Panc1 (cell line): ENCODE measurements around the gene ARPIN. TPM values are rescaled to one million over a fixed set of nuclear protein-coding genes. Genes with fewer than 3 reads are reported as not detected.
A peak's percentile ranks its signal among the peaks of the same experiment; 100 is the strongest.

Experiments used
- ATAC-seq: fragments of 200-7000 bp; cut with Tn5 transposase; 2 replicates; pipeline ENCODE4 v1.9.1; 2020; ENCODE audit warnings: mild to moderate bottlenecking, moderate library complexity
- BruUV-seq: library from RNA; stranded (reverse); fragments of 400-500 nt; replicated peaks from 2 replicates; lab custom pipeline; 2021; lab: Mats Ljungman, UMichigan
- CTCF ChIA-PET: fragments of 300-600 bp; sonication (Branson Sonifier 250); formaldehyde crosslinking; loops from one replicate; lab custom pipeline; 2022; ENCODE audit warnings: antibody characterized with exemption; lab: Charles Lee
- POLR2A ChIA-PET: fragments of 300-600 bp; sonication (Branson Sonifier 250); formaldehyde crosslinking; loops from one replicate; lab custom pipeline; 2022; ENCODE audit warnings: antibody characterized with exemption; lab: Charles Lee
- DNase-seq: peaks from one replicate; pipeline ENCODE4 v3.0.0-alpha.2; 2010; ENCODE audit warnings: low read depth, low spot score
- H3K27ac ChIP-seq: 2 replicates; pipeline ENCODE4 v1.5.1; 2011; ENCODE audit warnings: mild to moderate bottlenecking, low read length, inconsistent platforms
- H3K27me3 ChIP-seq: fragments of 200-500 bp; sonication (Bioruptor generic); 2 replicates; pipeline ENCODE4 v1.6.0; 2014; ENCODE audit warnings: low read length, inconsistent platforms; ENCODE audit not compliant: control insufficient read depth, insufficient read depth
- H3K36me3 ChIP-seq: fragments of 200-500 bp; sonication (Bioruptor generic); 2 replicates; pipeline ENCODE4 v1.5.1; 2014; ENCODE audit warnings: inconsistent platforms, mild to moderate bottlenecking, low read length, moderate library complexity; ENCODE audit not compliant: control insufficient read depth, insufficient read depth
- H3K4me1 ChIP-seq: 2 replicates; pipeline ENCODE4 v1.5.1; 2011; ENCODE audit warnings: inconsistent platforms, mild to moderate bottlenecking, low read length, moderate library complexity; ENCODE audit not compliant: control insufficient read depth, insufficient read depth
- H3K4me3 ChIP-seq, 2 experiments: 2 replicates each; pipeline ENCODE4 v1.5.1; 2011 to 2012; ENCODE audit warnings: low read depth in 2 of 2, low read length in 2 of 2, mild to moderate bottlenecking in 2 of 2, inconsistent platforms in 1 of 2, moderate library complexity in 1 of 2
- H3K9me3 ChIP-seq: fragments of 200-500 bp; sonication (Bioruptor generic); 2 replicates; pipeline ENCODE4 v1.5.1; 2014; ENCODE audit warnings: low read depth, mild to moderate bottlenecking, inconsistent platforms, low read length, moderate library complexity; ENCODE audit not compliant: control insufficient read depth, insufficient read depth
- CTCF ChIP-seq: fragments of 450-650 bp; IDR thresholded peaks from 2 replicates; pipeline ENCODE4 v1.5.1; 2017; ENCODE audit warnings: mild to moderate bottlenecking
- POLR2AphosphoS5 ChIP-seq: IDR thresholded peaks from 2 replicates; pipeline ENCODE4 v1.6.1; 2012; ENCODE audit warnings: mild to moderate bottlenecking, low read depth, low read length, moderate library complexity
- REST ChIP-seq, 2 experiments: IDR thresholded peaks; 2 replicates each; pipeline ENCODE4 v1.6.1; 2011 to 2012; ENCODE audit warnings: low read depth in 2 of 2, control low read depth in 1 of 2, low read length in 1 of 2, mild to moderate bottlenecking in 1 of 2, moderate library complexity in 1 of 2; ENCODE audit not compliant: insufficient read depth in 1 of 2
- SIN3A ChIP-seq: IDR thresholded peaks from 2 replicates; pipeline ENCODE4 v1.6.1; 2012; ENCODE audit warnings: low read depth, mild to moderate bottlenecking, low read length, moderate library complexity, borderline replicate concordance; ENCODE audit not compliant: insufficient read depth
- TCF7L2 ChIP-seq: IDR thresholded peaks from 2 replicates; pipeline ENCODE4 v1.6.1; 2011; ENCODE audit warnings: mild to moderate bottlenecking, low read depth, low read length, inconsistent platforms
- in situ Hi-C: cut with HindIII; loops from 2 replicates; pipeline ENCODE4 v1.10.0; 2016; ENCODE audit warnings: low sequenced_read_pairs, low pct_unique_long_range_greater_than_20kb
- intact Hi-C: fragments of 100-400 bp; cut with micrococcal nuclease; formaldehyde crosslinking; loops from one replicate; pipeline ENCODE4 v1.10.0; 2022; ENCODE audit not compliant: unreplicated experiment
- total RNA-seq: library from RNA; stranded (reverse); gene quantifications from one replicate; pipeline ENCODE4 v1.2.1, GENCODE V29; 2021; ENCODE audit not compliant: unreplicated experiment

ARPIN gene
- total RNA-seq, 1 experiment from 2014 or later, result 6.3 TPM

GRCh38 chr15:89875741-89876140, 37.0 kb downstream of the ARPIN start:
- POLR2A ChIA-PET, result no interaction called here
- Histone ChIP-seq H3K36me3 (peaks cover 7% of the 10 kb centered on the region; the same call in 1 of the 2 replicates), H3K27me3 (no peaks in the 10 kb centered on the region), H3K4me3 (no peak overlapping the region), H3K27ac (no peak overlapping the region), H3K4me1 (no peaks in the 10 kb centered on the region), H3K9me3 (no peaks in the 10 kb centered on the region)
- ATAC-seq (no peak), DNase-seq (no peak)
- TF ChIP-seq TCF7L2 (no peak), REST (IDR thresholded peaks at IDR 0.05; ENCODE audit: insufficient read depth in 1 of 2, low read depth in 2 of 2, low read length in 1 of 2) (no peak), POLR2AphosphoS5 (no peak), CTCF (no peak), SIN3A (no peak)
- BruUV-seq, result no TSS peak
- in situ Hi-C loops, result loop anchor here (10.0 kb wide), 1 partner anchor 121 kb away; the partner anchor contains the start of gene MESP1
- CTCF ChIA-PET, result interaction anchor here (1.6 to 1.9 kb wide), 2 partner anchors 114 to 135 kb away, joined by 24 to 40 read pairs; no protein-coding TSS in a partner anchor
- intact Hi-C loops, result loop anchor here (2.0 kb wide), 1 partner anchor 115 kb away; no protein-coding TSS in a partner anchor

DNA sequence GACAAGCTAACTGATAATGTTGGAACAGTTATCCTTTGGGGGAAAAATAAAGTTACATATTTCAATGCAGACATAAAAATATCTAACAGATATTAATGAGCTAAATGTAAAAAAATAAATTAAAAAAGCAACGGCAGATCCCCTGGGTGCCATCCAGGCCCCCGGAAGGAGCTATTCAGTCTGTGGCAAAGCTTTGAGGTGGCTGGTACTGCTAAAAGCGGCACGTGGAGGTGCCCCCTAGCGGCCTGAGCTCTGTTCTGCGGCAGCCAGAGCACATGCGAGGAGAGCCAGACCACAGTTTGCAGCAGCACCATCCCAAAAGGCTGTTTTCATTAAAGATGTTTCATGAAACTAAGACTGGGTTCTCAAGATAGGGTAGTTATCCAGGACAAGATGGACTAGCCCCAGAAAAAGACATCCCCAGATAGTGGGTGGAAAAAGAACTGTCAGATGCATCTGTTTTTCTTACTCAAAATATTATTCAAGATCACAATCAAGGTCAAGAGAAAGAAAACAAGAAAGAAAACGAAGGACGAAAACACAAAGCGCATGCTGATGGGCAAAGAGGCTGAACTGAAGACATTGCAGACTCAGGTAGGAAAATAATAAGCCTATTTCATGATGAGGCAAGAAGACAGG, 37.7 kb downstream of the ARPIN start:
- H3K27me3 ChIP-seq, result no peaks in the 10 kb centered on the region
- peak; percentile 100 for ATAC-seq
- peak; percentile 58 for DNase-seq
- 0 out of 2 replicates have a peak, but pooled peaks cover 5% of the 10 kb centered on the region for H3K36me3 ChIP-seq
- intact Hi-C loops, result loop anchor here (2.0 kb wide), 1 partner anchor 114 kb away; no protein-coding TSS in a partner anchor
- in situ Hi-C loops, result loop anchor here (10.0 kb wide), 1 partner anchor 120 kb away; the partner anchor contains the start of gene MESP1
- H3K9me3 ChIP-seq, result no peaks in the 10 kb centered on the region
- ChIA-PET POLR2A (interaction anchor here (0.6 kb wide), 1 partner anchor 681 kb away, joined by 4 read pairs; no protein-coding TSS in a partner anchor), CTCF (interaction anchor here (0.6 to 1.9 kb wide), 19 partner anchors 9 to 237 kb away, joined by 3 to 40 read pairs (median 5); no protein-coding TSS in a partner anchor)
- TF ChIP-seq POLR2AphosphoS5 (no peak), CTCF (peak; percentile 98)
- H3K27ac ChIP-seq, result no peak overlapping the region
- no peaks in the 10 kb centered on the region for H3K4me1 ChIP-seq
- no peak overlapping the region for H3K4me3 ChIP-seq
- BruUV-seq, result no TSS peak
